Kidney capillary endothelial cell (primary cell): Measurements from ENCODE around the gene AP4B1.

Experiments used
- DNase-seq: peaks from one replicate; pipeline ENCODE4 v3.0.0-alpha.2; 2018; ENCODE audit warnings: low spot score

The AP4B1 gene

DNA sequence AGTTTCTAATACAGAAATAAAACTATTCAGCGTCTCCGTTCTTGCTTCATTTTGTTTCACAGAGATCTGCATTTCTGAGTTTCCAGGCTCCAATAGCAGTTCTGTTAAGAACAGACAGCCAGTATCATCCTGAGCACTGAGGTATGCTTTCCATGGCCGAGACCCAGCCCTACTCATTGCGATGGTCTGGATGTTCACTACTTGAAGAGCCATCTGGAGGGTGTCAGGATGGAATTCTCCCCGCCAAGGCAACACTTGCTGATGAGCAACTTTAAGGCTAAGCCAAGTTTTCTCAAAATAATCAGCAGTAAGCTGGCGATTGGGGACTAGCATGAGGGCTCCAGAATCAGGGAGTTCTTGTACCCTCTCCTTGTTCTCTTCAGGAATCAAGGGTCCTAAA lies 9.5 kb downstream of the AP4B1 start:
- no peak for DNase-seq

DNA sequence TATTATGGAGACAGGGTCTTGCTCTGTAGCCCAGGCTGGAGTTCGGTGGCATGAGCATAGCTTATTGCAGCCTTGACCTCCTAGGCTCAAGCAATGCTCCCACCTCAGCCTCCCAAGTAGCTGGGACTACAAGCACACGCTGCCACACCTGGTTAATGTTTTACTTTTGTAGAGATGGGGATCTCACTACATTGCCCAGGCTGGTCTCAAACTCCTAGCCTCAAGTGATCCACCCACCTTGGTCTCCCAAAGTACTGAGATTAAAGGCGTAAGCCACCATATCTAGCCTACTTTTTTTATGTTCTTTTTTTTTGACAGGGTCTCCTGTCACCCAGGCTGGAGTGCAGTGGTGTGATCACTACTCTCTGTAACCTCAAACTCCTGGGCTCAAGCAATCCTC lies 11.3 kb downstream of the AP4B1 start:
- no peak for DNase-seq

DNA sequence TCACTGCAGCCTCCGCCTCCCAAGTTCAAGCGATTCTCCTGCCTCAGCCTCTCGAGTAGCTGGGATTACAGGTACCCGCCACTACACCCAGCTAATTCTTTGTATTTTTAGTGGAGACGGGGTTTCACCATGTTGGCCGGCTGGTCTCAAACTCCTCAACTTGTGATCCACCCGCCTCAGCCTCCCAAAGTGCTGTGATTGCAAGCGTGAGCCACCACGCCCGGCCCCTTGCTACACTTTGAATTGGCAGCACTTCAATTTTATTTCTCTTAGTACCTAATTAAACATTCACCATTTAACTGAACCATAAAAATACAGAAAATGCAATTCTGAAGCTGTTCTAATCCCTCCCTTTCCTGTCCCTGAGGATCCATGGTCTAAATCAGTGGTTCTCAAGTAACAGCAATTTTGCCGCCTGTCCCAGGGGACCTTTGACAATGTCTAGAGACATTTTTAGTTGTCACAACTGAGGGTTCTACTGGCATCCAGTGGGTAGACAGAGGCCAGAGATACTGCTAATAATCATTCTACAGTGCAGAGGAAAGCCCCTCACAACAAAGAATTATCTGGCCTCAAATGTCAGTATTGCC lies 12.9 kb downstream of the AP4B1 start:
- no peak for DNase-seq

DNA sequence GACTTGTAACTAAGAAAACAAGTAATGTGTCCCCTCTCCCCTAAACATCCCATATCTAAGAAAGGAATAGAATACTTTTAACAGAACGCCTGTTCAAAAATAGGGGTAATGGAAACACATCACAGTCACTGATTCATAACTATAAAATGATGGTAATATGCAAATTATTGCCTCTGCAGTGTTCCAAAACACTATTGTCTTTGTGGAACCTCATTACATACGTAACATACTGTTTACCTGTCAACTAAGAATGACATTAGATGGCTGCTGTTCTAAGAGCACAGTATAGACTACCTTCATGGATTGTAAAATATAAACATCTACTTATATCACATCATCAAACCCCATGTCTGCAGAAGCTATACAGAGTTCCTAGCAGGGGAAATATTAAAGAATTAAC lies 13.8 kb downstream of the AP4B1 start:
- DNase-seq, result no peak

DNA sequence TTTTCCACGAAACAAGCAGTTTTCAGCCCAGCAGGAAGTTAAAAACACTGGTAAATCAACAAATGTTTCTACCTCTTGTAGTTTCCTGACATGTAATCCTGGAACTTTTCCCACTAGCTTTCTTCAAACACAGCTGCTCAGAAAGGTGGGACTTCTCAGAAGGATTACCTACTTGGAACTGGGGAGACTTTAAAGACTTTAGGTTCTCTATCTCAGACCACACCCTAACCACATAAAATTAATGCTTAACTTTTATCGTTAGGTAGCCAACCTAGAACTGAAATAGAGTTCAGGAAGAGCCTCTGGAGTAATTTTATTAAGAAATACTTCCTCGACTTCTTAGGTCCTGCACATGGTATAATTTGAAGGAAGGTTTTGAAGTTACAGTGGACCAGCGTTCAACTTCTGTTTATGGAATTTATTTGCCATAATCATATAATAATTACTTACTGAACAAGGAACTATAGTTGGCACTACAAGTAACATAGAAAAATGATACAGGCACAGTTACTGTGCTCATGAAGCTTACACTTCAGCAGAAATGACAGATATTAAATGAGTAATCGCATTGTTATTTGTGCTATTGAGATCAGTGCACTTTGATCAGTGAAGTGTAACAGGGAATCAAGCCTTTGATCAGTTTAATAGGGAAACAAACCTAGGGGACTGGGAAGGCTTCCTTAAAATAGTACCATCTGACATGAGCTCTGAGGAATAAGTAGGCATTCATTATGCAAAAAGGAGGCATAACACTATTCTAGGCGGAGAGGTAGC lies 17.0 kb downstream of the AP4B1 start, which contains the start of gene BCL2L15:
TSS of gene BCL2L15 (minus strand) at position 180 of the 774 bp plus-strand sequence. CDS start 206 bp downstream, outside the sequence.
- no peak for DNase-seq

DNA sequence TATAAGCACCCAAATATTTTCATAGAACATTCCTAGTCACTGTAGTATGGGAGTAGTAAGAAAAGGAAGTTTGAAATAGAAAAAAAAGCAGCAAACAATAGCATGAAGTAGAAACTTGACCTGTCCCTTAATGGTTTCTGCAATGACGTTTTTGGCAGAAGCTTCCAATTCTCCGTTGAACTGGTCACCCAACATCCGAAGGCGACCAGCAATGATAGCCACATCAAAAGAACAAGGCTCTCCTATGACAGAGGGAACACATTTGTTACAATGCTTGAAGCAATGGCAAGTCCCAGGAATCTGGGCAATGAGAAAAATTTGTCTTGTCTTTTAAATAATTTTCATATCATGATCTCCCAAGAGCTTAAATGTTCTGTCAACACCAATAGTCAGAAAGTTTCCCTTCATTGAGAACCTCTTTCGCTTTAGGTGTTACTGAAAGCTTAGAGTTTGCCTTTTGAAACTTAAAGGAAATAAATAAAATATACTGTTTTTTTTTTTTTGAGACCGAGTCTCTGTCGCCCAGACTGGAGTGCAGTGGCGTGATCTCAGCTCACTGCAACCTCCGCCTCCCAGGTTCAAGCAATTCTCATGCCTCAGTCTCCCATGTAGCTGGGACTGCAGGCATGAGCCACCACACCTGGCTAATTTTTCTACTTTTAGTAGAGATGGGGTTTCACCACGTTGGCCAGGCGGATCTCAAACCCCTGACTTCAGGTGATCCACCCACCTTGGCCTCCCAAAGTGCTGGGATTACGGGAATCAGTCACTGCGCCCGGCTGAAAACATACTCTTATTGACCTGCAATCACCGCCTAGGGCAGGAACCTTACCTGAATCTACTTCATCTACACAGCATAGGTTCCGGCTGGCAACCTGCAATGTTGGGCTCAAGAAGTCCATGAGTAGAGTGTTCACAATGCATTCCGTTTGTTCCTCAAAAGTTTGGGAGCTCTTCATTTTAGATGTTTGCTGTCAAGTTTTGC lies 17.9 kb downstream of the AP4B1 start:
- DNase-seq, result no peak

DNA sequence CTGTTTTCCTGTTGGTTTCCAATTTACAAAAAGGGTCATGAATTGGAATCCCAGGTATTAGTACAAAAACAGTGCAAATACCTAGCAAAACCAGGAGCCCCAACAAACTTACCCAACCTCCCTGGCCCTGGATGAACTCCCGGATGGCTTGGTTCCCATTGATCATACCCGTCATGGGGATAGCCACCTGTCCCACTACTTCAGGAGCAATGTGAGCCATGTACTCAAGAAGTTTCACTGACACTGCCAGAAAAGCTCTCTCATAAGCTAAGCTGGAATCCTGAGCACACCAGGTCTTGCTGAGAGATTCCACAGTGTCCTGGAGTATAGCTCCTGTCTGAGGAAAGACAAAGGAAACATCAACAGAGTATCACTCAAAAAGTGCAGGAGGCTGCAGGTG lies 22.9 kb downstream of the AP4B1 start:
- DNase-seq, result no peak

DNA sequence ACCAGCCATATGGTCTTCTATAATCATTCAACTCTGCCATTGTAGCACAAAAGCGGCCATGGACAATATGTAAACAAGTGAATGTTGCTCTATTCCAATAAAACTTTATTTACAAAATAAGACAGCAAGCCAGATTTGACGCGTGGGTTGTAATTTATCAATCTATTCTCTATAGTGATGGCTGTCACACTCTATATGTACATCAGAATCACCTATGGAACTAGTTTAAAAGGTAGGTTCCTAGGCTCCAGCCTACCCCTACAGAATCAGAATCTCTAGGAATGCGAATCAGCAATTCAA lies 24.9 kb downstream of the AP4B1 start:
- DNase-seq, result no peak

DNA sequence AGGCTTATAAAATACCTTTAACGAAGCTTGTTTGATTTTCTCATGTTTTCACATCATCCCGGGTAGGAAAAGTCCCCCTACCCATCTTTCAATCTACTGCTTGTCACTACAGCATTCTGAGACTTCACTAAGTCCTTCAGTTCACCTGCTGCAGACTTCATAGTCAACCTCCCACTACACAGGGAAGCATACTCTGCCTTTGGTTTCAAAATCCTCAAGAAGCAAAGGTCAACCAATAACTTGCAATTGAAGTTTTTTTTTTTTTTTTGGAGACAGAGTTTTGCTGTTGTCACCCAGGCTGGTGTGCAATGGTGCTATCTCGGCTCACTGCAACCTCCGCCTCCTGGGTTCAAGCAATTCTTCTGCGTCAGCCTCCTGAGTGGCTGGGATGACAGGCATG lies 28.4 kb downstream of the AP4B1 start:
- DNase-seq, result no peak

DNA sequence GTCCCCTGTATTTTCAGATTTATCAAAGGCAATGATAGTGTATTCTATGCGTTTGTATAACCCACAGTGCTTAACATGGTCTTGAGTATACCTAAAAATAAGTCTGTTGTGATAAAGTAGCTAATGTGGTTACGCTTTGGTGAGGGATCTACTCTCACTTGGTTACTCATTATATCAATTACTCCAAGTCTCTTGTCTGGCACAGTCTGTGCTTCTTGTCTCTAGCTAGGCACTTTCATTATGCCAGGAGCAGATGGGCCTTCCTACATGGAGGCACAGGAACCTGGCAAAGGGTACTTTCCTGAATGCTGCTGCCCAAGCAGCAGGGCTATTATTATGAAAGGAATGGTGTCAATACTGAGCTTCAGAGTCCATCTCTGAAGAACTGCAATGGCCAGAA lies 28.9 kb downstream of the AP4B1 start:
- no peak for DNase-seq

DNA sequence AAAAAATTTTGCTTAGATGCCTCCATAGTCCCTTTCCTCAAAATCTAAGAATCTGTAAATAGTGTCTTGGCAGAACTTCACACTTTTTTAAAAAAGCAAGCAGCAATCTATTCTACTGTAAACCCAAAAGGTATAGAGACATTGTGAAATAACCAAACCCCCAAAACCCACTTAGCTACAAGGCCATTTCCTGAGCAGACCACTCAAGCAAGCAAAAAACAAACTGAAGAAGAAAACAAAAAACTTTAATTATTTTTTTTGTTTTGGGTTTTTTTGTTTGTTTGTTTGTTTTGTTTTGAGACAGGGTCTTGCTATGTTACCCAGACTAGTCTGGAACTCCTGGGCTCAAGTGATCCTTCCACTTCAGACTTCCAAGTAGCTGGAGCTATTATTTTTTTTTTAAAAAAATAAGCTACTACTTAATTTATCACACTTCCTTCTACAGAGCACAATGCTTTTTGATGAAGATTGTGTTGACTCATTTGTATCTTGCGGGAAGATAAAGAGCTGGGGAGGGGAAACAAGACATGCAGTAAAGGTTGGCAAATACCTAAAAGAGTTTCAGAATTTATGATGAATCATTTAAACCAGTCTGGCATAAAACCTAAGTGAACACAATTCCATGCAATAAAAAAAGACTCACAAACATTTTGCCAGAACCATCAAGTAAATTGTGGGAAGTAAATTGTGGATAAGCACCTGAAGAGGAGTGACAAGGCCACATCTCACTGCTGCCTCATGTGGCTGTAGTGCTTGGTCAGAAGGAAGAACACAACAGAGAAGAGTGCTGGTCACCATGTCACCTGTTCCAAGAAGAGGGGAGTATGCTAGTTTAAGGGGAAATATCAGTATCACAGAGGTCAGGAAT lies 30.4 kb downstream of the AP4B1 start:
- peak; percentile 37 for DNase-seq

DNA sequence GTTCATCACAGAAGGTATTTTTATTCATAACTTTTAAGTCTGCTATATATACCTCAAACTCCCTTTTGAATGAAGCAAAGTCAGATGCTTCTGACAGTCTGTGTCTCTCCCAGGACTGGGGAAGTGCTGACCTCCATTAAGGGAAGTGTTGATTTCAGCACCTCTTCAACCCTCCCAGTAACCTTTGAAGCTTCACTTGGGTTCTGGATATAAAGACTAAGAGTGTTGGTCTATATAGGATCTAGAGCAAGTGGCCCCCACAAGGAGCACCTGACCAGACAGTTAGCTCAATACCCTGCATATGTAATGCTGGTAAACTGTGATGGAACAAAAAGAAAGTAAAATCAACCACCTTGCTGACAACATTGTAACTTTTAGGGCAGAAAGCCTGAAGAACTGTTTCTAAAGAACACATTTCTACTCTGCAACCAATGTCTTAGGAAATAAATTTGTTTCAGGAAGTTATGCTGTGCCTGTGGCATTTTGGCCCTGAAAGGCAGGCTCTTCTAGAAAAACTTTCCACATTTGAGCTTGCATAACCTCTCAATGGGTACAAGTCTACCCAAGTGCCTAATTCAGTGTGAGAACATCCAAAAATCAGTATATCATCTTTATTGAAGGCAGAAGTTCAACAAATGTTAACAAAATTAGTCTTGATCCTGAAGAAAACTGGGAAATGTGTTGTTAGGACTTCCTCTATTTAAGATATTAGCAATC lies 32.2 kb downstream of the AP4B1 start:
- no peak for DNase-seq

DNA sequence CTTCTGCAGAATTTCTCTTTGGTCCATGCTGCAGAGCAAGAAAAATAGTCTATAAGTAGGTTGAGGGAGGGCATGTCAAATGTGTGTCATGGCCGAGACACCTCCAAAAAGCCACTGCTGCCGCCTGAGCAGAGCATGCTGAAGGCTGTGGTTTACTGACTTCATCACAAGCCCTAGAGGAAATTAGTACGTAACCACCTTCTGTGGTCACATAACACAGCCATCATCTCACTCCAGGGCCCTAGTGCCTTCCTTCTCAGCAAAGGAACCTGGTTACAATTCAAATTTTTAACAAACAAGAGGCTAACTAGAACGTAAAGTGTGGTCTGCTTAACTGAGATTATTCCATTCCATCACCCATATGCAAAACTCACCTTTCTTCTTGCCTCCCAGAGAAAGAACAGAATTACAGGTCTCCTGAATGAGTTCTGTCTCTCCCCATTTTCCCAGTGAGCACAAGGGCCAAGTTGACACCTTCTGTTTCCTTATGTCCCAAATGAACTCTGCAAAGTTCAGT lies 32.9 kb downstream of the AP4B1 start, which contains the start of gene PTPN22:
TSS of gene PTPN22 (minus strand) at position 116 of the 517 bp plus-strand sequence.
- DNase-seq, result no peak

DNA sequence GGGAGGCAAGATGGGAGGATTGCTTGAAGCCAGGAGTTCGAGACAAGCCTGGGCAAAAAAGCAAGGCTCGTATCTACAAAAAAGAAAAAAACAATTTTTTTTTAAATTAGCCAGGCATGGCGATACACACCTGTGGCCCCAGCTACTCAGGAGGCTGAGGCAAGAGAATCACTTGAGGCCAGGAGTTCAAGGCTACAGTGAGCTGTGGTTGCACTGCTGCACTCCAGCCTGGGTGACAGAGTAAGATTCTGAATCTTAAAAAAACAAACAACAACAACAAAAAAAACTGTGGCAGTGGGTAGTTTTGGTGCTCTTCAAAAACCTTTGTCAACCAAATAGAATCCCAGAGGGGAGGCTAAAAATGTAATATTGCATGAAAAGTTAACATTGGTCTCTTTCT lies 33.8 kb downstream of the AP4B1 start:
- no peak for DNase-seq

DNA sequence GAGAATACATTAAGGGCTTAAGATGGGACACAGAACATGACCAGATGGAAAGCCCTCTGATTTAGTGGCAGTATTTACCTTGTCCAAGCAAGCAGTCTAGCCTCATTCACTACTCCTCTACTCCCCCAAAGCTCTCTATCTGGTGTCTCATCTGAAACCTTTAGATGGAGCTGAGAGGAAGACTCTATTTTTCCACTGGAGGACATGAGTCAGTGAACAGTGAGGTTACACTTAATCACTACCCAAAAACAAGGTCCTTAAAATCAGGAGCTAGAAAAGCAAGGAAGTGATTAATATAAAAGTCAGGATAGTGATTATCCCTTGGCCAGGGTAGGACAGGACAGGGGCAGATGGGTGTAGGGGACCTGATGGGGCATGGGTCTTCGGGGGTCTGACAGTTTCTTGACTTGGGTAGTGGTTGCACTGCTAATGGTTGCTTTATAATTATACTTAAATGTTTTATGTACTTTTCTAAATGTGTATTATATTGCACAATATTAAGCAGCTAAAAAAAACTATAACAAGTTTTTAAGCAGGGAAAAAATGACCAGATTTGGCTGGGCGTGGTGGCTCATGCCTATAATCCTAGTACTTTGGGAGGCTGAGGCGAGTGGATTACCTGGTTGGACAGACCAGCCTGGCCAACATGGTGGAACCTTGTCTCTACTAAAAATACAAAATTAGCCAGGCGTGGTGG lies 36.1 kb downstream of the AP4B1 start:
- DNase-seq, result peak; percentile 74

DNA sequence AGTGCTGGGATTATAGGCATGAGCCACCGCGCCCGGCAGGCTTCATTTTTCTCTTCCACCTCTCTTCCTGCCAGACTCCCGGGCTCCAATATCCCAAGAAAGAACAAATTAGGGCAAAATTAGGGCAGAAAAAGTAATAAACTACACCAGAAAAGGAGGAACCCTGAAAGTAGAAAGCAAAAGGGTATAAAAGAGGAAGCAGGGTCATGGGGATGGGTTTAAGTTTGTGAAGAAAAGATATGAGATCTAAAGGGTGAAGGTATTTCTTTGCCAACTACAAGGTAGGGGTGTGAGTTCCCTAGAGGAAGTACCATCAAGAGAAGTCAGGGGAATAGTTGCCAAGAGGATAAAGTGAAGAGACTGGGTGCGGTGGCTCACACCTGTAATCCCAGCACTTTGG lies 43.0 kb downstream of the AP4B1 start:
- DNase-seq, result no peak

DNA sequence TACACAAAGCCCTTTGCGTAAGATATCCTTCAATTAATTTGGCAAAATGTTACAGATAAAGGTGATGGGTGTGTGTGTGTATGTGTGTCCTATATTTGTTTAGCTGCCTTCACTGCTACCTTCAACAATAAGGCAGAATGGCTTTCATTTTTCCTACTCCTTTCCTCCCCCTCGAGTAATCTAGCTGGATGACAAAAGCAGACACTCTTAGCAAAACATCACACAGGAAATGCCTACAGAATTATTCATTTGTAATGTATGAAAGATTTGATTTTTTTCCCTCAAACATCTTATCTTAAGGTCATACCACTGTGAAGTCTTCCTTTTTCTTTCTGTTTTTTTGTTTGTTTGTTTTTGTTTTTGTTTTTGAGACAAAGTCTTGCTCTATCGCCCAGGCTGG lies 43.7 kb downstream of the AP4B1 start:
- DNase-seq, result peak; percentile 79

DNA sequence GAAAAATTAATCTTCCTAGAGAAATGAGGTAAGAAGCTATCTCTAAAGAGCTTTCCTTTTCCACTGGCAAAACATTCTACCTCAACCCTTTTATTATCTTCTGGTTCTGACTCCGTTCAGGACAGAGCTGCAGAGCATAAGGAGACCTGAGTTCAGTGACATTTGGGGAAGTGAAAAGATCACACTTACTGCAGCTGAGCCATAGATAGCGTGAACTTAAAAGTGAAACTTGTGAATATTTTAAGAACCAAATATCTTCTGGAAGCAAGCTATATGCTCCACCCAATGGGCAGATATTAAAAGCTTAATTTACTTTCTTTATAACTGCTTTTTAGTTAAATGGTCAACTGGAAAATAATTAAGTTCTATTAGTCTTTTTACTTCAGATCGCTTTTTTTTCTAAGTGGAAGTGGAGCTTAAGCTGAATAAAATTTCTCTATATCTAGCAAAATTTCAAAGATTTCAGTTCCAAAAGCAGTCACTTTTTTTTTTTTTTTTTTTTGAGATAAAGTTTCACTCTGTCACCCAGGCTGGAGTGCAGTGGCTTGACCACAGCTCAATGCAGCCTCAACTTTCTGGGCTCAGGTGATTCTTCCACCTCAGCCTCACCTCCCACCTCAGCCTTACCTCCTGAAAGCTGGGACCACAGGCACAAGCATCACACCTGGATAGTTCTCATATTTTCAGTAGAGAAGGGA lies 45.0 kb downstream of the AP4B1 start:
- DNase-seq, result no peak

DNA sequence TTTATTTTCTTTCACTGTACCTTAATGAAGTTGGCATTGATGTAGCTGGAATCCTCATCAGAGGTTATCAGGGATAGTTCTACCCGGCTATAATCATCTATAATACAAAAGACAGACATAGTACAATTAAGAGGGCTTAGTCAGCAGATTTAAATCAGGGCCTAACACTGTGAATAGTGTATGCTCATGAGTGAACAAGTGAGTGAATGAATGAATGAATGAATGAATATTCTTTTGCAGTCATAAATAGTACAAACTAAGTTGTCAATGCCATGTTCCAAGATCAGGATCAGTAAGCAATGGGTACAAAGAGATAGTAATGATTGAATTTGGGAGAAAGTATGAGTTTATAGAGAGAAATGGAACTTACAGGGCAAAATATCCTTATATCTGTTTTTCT lies 45.6 kb downstream of the AP4B1 start:
- no peak for DNase-seq

DNA sequence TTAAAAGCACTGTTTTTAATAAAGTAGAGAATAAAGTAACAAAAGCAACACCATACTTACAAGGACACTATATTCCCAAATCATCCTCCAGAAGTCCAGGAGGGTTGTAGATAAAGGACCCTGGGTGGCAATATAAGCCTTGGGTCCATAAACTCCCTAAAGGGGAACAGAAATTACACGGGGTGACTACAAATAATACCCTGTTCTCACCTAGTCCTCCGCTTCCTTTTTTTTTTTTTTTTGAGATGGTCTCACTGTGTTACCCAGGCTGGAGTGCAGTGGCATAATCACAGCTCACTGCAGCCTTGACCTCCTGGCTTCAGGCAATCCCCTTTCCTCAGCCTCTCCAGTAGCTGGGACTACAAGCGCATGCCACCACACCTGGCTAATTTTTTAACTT lies 46.2 kb downstream of the AP4B1 start:
- DNase-seq, result no peak
